HG02885 (cell line): ENCODE results near the gene SLC39A1.
A peak's percentile ranks its signal among the peaks of the same experiment; 100 is the strongest.
"Not testable (repeated sequence)": the region's sequence is repeated elsewhere in the genome, so short reads cannot be mapped to it uniquely, and the experiment has no call there.

Source experiments
- ATAC-seq: cut with Tn5 transposase; IDR thresholded peaks from one replicate; pipeline ENCODE4 v1.9.1; 2021; ENCODE audit warnings: mild to moderate bottlenecking; ENCODE audit not compliant: unreplicated experiment, poor library complexity

Gene SLC39A1

DNA sequence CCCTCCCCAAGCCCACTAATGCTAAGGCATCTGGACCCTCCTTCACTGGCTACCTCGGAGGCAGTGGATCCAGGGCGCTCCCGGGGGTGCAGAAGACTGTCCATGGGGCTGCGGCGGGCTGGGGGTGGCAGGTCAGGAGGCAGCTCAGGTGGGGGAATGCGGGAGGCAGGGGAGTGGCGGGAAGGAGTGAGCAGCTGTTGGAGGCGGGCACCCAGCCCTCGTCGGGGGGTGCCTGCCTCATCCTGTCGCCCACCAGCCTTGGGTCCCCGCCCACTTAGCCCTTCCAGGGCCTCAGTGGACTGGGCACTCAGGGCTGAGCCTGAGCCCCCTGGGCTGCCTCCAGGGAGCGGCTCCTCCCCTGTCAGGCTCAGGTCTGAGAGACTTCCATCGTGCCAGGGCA, 29.9 kb downstream of the SLC39A1 start:
- ATAC-seq: no peak

DNA sequence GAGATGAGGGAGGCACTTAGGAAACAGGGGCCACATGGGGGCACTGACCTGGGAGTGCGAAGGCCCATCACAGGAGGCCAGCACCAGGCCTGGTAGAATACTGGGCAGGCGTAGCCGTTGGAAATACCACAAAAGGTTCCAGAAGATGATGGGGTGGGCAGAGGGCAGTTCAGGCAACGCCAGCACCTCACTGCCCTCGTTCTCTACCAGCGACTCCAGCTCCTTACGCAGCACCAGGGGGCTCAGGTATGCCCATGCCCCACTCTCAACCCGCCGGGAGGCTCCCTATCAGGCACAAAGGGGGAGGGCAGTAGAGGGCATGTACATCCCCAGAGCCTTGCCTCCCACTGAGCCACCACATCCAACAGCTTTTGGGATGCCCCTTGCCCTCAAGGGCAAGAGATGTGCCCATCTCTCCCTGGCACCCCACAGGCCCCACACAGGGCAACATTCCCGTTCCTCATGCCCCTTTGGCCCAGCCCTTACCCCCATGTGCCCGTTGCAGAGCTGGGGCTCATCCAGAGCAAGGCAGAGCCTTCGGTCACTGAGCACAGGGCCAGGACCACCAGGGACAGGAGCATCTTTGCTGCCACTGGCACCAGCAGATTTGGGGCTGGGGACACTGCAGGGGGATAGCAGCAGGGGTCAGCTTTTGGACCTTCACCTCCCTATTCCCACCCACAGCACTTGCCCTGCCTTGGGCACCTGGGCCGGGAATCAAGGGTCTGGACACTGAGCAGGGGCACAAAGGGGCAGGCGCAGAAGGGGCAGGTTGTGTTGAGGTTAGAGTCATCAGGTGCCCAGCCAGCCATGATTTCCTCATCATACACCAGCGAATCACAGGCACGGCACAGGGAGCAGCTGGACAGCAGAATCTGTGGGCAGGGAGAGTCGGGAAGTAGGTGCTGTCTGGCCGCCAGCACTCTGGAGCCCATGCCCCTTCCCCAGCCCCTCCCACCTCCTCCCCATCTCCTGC, 30.9 kb downstream of the SLC39A1 start:
- no peak for ATAC-seq

DNA sequence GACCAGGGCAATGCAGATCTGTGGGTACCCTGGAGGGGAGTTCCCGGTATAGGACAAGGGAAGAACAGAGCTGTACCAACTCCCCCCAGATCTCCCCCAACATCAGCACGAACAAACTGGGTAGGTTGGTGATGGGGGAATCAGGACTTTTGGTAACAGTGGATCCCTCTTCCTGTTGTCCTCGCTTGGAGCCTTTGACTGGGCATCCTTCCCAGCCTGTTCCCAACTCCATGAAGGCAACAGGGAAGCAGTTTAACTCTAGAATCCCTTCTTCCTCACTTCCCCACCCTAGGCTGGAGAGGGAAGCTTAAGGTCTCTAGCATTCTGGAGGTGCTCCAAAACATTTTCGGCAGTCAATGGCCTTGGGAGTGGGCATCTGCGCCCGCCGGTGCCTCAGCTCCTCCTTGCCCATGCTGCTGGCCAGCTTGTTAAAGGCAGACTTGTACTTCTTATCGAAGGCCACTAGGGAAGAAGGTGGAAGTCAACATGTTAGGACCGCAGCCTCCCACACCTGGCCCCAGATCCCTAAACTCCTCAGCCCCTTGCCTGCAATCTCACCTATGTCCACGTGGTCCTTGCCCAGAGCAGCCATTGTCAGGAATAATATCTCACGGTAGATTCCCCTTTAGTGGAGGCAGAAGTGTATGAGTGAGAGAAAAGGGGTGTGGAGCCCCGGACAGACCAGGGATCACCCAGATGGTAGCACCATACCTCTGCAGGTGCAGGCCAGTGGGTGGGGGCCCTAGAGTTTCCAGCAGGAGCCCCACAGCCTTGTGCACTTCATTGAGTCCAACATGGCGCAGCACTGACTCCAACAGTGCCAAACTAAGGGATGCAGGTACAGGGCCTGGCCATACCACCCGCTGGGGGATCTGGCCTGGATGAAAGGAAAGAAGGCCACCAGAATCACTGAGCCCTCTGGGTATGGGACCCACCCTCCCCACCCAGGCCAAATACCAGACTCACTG, 33.1 kb downstream of the SLC39A1 start:
- ATAC-seq: no peak

DNA sequence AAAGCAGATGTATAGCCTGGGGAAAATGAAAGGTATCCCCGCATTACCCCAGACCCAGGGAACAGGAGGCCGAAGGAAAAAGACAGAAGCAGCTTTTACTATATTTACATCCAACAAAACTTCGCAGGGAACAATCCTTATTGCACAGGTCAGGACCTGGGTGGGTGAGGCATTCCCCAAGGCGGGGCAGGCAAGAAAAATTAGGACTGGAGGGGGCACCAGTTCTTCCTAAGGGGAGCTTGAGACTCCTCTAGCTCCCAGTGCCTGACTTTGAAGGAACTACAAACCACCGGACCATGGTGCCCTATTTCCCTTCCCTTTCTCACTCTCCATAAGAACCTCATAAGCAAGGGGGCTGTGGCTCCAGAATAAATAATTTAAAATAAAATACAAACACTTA, 33.9 kb downstream of the SLC39A1 start:
- no peak for ATAC-seq

DNA sequence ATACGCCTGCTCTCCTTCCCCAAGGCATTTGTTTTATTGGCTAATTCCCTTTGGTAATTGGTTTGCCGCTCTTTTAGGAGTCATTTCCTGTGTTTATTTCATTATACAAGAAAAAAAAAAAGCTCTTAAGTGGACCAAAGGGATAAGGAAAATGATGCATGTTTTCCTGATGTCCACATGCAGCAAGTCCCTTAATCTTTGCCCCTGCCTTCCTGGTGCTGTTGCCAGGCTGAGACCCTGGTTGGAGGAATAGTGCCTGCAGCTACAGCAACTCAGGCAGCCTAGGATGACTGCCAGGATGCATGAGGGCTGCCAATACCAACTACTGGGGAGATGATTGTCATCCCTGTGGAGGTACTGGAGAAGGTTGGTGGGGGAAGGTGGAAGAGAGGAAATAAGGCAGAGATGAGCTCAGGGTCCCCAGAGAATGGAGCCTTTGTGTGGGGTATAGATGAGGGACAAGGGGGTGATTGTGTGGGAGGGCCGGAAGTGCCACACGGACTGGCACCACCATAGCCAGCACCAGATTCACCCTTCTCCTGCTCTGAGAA, 34.5 kb downstream of the SLC39A1 start:
- ATAC-seq: no peak

DNA sequence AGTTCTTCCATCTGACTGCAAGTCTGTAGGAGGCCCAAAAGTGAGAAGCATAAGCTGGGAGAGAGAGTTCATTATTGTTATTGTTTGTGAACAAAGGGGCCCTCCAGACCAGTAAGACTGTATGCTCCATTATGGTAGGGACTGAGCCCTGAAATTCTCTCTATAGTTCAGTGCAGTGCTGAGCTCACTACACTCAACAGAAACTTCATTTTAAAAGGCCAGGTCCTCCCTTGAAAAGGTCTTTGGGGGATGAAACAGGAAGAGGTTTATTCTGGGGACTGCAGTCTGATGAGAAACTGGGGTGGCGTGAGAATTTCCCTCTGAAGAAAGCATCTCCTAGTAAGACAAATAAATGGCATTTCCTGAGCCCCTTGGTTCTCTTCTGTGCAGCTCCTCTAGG, 35.1 kb downstream of the SLC39A1 start:
- ATAC-seq: no peak

DNA sequence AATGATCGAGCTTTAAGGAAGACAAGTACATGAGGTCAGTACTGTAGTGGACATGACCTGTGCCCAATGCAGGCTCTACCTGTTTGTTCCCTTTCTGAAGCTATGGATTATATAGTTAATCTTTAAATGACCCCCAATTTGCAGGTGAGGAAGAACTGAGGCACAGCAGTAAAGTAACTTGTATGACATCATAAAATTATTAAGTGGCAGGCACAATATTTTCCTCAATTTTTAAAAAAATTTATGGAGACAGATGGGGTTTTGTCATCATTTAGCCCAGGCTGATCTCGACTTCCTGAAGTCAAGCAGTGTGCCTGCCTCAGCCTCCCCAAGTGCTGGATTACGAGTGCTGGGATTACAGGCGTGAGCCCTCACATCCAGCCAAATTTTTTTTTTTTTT, 36.9 kb downstream of the SLC39A1 start:
- ATAC-seq: no peak

DNA sequence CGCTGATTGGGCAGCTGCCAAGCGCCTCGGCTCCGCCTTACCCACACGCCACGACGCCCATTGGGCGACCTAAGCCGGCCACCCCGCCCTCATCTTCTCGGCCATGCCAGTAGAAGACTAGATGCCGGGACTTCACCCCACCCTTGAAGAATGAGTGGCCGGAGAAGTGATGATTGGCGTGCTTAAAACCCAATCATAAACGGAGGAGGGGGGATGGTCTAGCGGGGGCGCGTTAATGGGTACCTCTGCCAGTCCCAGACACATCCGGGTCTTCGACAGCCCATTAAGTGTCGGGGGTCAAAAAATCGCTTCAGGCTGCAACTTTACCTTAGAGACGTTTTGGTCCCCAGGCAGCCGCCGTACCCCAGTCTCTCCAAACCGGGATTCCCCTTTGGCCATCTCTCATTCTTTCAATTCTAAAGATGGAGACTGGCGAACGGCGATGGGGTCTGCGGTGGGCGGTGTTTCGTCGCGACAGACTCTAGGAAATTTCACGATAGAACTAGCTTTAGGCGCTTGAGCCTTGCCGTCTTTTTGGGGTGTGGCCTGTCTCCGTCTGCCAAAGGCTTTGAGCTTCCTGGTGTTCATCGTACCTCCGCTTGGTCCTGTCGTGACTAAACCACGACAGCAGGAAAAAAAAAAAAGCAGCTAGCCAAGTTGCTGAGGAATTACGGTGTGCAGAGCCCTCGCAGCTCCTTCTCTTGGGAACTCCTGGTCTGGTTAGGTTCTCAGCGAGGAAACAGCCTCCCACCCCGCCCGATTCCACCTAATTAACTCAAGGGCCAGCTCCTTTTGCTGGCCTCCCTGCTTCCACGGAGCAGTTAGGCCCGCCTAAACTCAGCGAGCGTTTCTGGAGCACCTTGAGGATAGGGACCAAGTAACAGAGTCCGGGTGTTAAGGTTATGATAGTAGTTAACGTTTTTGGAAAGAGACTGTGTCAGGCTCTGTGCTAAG, 40.1 kb downstream of the SLC39A1 start, which contains the start of gene GATAD2B:
Gene GATAD2B, minus strand, starts transcription at position 1 of the 954 bp plus-strand sequence. CDS start 94,625 bp downstream, outside the sequence.
- ATAC-seq: peak; percentile 95

DNA sequence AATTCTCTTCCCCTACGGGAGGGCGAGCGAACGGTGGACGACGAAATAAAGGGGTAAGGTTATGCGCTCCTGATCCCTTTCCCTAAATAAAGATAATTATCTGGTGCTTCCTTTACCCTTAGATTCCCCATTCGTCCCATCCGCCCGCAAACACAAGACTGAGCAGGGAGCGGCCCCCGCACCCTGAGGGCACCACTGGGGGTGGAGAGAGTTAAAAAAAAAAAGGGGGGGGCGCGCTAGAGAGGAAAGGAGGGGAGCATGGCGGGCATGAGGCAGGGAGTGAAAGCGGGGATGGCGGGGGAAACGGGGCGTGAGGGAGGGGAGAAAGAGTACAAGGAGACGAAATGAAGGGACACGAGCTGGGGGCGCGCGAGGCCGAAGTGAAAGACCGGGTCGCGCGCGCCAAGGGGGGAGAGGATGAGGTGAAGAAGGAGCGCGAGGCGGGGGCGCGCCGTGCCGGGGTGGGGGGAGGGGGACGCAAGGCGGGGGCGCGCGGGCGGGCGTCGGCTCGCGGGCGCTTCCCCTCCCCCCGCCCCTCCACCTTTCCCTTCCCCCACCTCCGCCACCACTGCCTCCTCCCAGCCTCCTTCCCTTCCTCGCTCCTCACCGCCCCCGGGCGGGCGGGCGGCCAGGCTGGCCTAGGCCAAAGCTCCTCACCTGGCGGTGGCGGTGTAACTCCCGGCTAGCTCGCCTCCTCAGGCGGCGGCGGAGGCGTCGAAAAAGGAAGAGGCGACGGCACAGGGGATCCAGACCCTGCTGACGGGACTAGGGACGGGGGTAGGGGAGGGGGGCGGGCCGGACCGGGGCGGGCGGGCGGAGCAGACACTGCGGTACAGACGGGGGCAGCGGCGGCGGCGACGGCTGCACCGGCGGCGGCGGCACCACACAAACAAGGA, 41.0 kb downstream of the SLC39A1 start:
- peak; percentile 22 for ATAC-seq

DNA sequence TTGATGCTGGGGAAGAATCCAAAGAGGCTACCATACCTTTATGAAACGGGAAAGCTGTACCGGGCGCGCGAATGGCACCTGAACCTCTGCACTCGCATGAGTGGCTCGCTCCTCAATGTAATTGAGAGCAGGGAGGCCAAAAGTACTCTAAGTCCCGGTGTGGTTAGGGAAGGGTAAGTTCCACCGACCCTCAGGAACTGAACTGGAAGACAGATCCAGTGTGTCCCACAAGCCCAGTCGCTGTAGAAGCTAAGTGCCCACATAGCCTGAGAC, 41.6 kb downstream of the SLC39A1 start:
- no peak for ATAC-seq

DNA sequence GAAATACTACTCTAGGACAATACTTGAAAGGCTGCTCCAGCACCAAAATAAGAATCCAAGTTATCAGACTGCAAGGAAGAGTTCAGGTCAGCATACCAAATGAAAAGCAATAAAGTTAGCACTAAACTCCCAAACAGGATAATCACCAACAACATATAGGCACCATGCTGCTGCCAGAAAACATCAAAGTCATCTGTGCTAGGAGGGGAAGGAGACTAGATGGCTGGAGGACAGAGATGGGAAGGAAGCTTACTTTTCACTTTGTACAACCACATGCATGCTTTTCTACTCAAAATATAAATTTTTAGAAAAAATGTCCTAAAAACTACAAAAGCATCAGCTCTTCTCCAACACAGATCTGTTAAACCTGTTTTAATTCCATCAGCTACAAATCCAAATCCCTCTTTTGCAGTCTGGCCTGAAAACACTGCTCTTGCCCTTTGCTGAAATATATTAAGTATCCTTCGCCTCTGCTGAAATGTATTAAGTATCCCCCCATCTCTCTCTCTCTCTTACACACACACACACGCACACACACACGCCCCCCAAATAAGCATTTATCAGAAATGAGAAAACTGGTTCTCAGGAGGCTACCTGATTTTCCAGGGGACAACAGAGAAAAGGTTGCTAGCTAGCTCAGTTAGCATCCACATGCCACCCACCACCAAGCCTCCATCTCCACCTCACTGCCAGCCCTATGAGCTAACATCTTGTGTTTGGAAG, 42.1 kb downstream of the SLC39A1 start:
- no peak for ATAC-seq

DNA sequence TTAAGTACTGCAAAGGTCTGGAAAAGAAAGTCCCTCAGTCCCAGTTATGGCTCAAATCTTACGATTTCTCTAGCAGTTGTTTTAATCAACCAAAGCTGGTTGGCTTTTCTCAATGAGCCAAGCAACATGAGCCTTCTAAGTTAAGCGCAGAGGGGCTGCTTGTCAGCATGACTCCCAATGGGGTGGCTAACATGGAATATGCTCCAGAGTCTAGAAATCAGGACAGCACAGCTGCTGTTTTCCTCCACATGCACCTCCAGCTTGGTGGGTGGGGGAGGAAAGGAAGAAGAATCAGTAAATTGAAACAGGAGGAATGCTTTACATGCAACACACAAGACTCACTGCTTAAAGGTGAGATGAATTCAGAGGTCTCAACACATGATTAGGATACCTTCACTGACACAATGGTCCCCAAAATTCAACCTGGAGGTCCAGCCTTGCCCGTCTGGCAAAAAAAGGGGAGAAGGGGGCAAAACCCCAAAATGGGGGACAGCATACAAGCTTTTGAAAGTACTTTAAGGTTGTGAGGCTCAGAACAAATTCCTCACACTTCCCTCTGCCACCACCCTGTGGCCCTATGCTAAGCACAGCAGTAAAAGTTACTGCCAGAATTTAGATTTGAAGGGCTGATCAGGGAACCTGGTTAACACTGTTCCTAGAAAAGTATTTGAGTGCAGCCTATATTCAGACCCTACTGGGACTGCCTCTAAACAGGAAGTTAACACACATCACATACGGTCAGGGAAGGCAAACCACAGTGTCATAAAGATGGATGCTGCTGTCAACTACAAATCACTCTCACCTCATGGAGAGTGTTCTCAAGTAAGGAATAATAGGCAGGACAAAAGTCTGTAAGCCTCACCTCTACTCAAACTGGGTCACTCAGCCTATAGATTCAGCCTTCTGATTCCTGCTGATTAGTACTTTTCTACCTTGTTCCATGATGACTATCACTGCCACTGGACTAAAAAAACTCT, 43.2 kb downstream of the SLC39A1 start:
- no peak for ATAC-seq

DNA sequence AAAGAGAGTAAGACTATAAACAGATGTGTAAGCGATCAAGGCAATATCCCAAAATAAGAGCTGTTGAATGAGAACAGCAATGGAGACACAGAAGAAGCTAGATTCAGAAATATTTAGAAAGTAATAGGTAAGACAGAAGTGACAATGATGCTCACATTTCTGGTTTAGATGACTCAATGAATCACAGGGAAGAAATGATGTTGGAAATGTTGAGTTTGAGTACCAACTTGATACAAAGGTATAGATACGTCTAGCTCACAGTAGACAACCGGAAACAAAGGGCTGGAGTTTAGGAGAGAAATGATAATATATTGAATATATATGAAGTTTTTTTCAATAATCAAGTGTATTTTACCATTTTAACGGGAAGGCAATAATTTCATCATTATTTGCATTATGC, 47.0 kb downstream of the SLC39A1 start:
- no peak for ATAC-seq

DNA sequence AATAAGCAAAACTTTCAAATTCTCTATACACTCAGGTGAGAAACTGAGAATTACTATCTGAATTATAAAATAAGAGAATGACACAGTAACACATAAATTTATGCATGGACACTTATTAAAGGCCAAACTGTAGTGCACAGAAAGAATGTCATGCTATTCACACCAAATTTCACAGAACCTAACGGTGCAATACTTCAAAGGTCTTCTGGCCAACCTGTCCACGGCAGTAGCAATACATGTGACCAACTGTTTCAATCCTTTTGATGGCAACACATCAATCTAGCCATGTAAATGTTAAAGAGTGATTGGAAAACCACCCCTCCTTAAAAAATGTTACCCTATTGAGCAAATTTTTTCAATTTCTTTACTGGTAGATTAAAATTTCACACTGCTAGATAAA, 51.0 kb downstream of the SLC39A1 start:
- ATAC-seq: no peak

DNA sequence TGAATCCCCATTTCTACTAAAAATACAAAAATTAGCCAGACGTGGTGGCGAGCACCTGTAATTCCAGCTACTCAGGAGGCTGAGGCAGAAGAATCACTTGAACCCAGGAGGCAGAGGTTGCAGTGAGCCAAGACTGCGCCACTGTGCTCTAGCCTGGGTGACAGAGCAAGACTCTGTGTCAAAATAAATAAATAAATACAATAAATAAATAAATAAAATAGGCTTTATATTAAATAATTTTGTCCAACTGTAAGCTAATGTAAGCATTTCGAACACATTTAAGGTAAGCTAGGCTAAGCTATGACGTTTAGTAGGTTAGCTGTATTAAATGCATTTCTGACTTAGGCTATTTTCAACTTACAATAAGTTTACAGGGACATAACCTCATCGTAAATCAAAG, 52.8 kb downstream of the SLC39A1 start:
- ATAC-seq: not testable (repeated sequence)
